KOPT-K1 (cell line): Measurements from ENCODE around the gene TUBA3E.
"Not testable (repeated sequence)": the region's sequence is repeated elsewhere in the genome, so short reads cannot be mapped to it uniquely, and the experiment has no call there.

Experiments used
- H3K27ac ChIP-seq: fragments of 200-600 bp; sonication (generic); 2 replicates; pipeline ENCODE4 v1.5.1; 2016; ENCODE audit warnings: antibody characterized with exemption, mild to moderate bottlenecking, low read depth, low read length; ENCODE audit not compliant: poor library complexity, severe bottlenecking
- H3K36me3 ChIP-seq: fragments of 200-600 bp; sonication (generic); 2 replicates; pipeline ENCODE4 v1.5.1; 2017; ENCODE audit warnings: antibody characterized with exemption, mild to moderate bottlenecking, low read length, moderate library complexity; ENCODE audit not compliant: insufficient read depth
- H3K9me3 ChIP-seq: fragments of 200-600 bp; sonication (generic); 2 replicates; pipeline ENCODE4 v1.5.1; 2017; ENCODE audit warnings: antibody characterized with exemption, low read length, mild to moderate bottlenecking; ENCODE audit not compliant: insufficient read depth, poor library complexity, severe bottlenecking

Gene TUBA3E

GRCh38 chr2:130198343-130198742 is at the start of gene TUBA3E:
Gene TUBA3E (minus strand): TSS chr2:130198439. CDS start chr2:130198360, 79 bp downstream.
- Histone ChIP-seq H3K36me3 (no peaks in the 10 kb centered on the region), H3K9me3 (no peaks in the 10 kb centered on the region), H3K27ac (no peak within 1 kb of the TSS)

GRCh38 chr2:130246430-130246829 is 48.2 kb upstream of the TUBA3E start:
- Histone ChIP-seq H3K9me3 (no peaks in the 10 kb centered on the region), H3K27ac (no peak overlapping the region), H3K36me3 (no peaks in the 10 kb centered on the region)

- no peak overlapping the region for H3K27ac ChIP-seq
- no peaks in the 10 kb centered on the region for H3K36me3 ChIP-seq
- no peaks in the 10 kb centered on the region for H3K9me3 ChIP-seq
Observed at GRCh38 chr2:130245976-130246375, 47.7 kb upstream of the TUBA3E start.

- Histone ChIP-seq H3K36me3 (no peaks in the 10 kb centered on the region), H3K27ac (no peak overlapping the region), H3K9me3 (no peaks in the 10 kb centered on the region)
Observed at GRCh38 chr2:130243359-130243758, 45.1 kb upstream of the TUBA3E start.

- H3K36me3 ChIP-seq, result no peaks in the 10 kb centered on the region
- no peaks in the 10 kb centered on the region for H3K9me3 ChIP-seq
- no peak overlapping the region for H3K27ac ChIP-seq
Observed at GRCh38 chr2:130241041-130241707, 42.9 kb upstream of the TUBA3E start.

GRCh38 chr2:130239581-130239980 is 41.3 kb upstream of the TUBA3E start:
- H3K9me3 ChIP-seq, H3K36me3 ChIP-seq, H3K27ac ChIP-seq: not testable (repeated sequence)

GRCh38 chr2:130233066-130233465 is 34.8 kb upstream of the TUBA3E start:
- not testable (repeated sequence) for H3K27ac ChIP-seq, H3K36me3 ChIP-seq, H3K9me3 ChIP-seq

GRCh38 chr2:130231656-130232055 is 33.4 kb upstream of the TUBA3E start:
- Histone ChIP-seq H3K36me3 (no peaks in the 10 kb centered on the region), H3K27ac (no peak overlapping the region), H3K9me3 (no peaks in the 10 kb centered on the region)

GRCh38 chr2:130230907-130231306 is 32.7 kb upstream of the TUBA3E start:
- not testable (repeated sequence) for H3K36me3 ChIP-seq, H3K9me3 ChIP-seq, H3K27ac ChIP-seq

GRCh38 chr2:130230376-130230775 is 32.1 kb upstream of the TUBA3E start:
- not testable (repeated sequence) for H3K9me3 ChIP-seq, H3K36me3 ChIP-seq, H3K27ac ChIP-seq

GRCh38 chr2:130229161-130229510 is 30.9 kb upstream of the TUBA3E start:
- not testable (repeated sequence) for H3K27ac ChIP-seq, H3K36me3 ChIP-seq, H3K9me3 ChIP-seq

- H3K27ac ChIP-seq, H3K36me3 ChIP-seq, H3K9me3 ChIP-seq: not testable (repeated sequence)
Observed at GRCh38 chr2:130228467-130229160, 30.4 kb upstream of the TUBA3E start.

- not testable (repeated sequence) for H3K27ac ChIP-seq, H3K9me3 ChIP-seq, H3K36me3 ChIP-seq
Observed at GRCh38 chr2:130228005-130228404, 29.8 kb upstream of the TUBA3E start.

GRCh38 chr2:130222523-130222922 is 24.3 kb upstream of the TUBA3E start:
- H3K36me3 ChIP-seq, H3K27ac ChIP-seq, H3K9me3 ChIP-seq: not testable (repeated sequence)

GRCh38 chr2:130220505-130220904 is 22.3 kb upstream of the TUBA3E start:
- H3K36me3 ChIP-seq, H3K27ac ChIP-seq, H3K9me3 ChIP-seq: not testable (repeated sequence)

GRCh38 chr2:130219147-130219546 is 20.9 kb upstream of the TUBA3E start:
- H3K27ac ChIP-seq, H3K9me3 ChIP-seq, H3K36me3 ChIP-seq: not testable (repeated sequence)
